Measurements from ENCODE around the gene FGF1.

- TF ChIP-seq POLR2A (IDR thresholded peaks at IDR 0.05) (no peak), CTCF (IDR thresholded peaks at IDR 0.05 in 8 of 11, conservative IDR thresholded peaks at IDR 0.05 in 3 of 11) (no peak), POLR2AphosphoS5 (IDR thresholded peaks at IDR 0.05) (no peak)
Measured at GRCh38 chr5:142725231-142726187, 39.6 kb upstream of the FGF1 start.
